SK-N-MC (cell line): ENCODE measurements around the gene ZBTB7B.

Experiments used
- EZH2 ChIP-seq: fragments of 200-600 bp; sonication (generic); IDR thresholded peaks from one replicate; pipeline ENCODE4 v1.6.1; 2017; ENCODE audit warnings: antibody characterized with exemption
- POLR2AphosphoS5 ChIP-seq: IDR thresholded peaks from 2 replicates; pipeline ENCODE4 v1.6.1; 2012; ENCODE audit warnings: mild to moderate bottlenecking, low read depth, low read length, borderline replicate concordance

- TF ChIP-seq EZH2 (no peak), POLR2AphosphoS5 (no peak)
These were observed 2.2 kb upstream of the ZBTB7B start for GRCh38 chr1:155000411-155000725.
